Urothelium cell line (cell line): Measurements from ENCODE around the gene EEF2.
A peak's percentile ranks its signal among the peaks of the same experiment; 100 is the strongest.

ENCODE experiments used
- DNase-seq: peaks from one replicate; pipeline ENCODE4 v3.0.0; 2011; ENCODE audit warnings: low spot score, mixed read lengths
- FAIRE-seq: peaks from 2 replicates; lab custom pipeline; 2011; peaks lifted over from hg19 to GRCh38; lab: Jason Lieb, UNC

EEF2 gene

DNA sequence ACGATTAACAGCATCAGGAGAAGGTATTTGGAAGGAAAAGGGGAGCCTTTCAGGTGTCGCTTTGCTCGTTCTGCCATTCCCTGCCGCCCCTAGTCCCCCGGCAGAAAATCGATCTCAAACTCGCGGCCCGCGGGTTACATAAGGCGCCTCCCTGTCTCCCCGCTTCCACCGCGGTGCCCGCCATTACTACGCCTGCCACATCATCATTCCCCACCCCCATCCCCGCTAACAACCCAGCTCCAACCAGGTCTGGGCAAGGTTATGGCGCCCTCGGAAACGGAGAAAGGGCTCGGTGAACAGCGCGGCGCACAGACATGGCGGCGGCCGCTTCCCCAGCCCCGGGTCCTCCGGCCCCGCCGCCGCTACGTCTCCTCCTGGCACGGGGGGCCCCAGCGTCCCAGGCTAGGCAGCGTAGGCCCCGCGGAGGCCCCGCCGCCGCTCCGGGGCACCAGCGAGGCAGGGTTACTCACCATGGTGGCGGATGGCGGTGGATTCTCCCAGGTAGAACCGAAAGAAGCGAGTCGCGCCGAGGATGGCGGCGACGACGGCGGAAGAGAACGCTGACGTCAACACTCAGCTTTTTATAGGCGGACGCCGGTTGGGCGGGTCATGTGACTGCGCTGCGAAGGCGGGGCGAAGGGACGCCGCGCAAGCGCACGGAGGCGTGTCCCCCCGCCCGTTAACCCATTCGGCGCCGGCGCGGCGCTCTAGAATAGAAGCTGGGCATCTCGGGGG is at the start of gene EEF2:
Gene EEF2, minus strand, starts transcription at position 556 of the 735 bp plus-strand sequence. Its CDS starts 83 bp downstream, at position 473.
- FAIRE-seq (no peak), DNase-seq (peak; percentile 88)

DNA sequence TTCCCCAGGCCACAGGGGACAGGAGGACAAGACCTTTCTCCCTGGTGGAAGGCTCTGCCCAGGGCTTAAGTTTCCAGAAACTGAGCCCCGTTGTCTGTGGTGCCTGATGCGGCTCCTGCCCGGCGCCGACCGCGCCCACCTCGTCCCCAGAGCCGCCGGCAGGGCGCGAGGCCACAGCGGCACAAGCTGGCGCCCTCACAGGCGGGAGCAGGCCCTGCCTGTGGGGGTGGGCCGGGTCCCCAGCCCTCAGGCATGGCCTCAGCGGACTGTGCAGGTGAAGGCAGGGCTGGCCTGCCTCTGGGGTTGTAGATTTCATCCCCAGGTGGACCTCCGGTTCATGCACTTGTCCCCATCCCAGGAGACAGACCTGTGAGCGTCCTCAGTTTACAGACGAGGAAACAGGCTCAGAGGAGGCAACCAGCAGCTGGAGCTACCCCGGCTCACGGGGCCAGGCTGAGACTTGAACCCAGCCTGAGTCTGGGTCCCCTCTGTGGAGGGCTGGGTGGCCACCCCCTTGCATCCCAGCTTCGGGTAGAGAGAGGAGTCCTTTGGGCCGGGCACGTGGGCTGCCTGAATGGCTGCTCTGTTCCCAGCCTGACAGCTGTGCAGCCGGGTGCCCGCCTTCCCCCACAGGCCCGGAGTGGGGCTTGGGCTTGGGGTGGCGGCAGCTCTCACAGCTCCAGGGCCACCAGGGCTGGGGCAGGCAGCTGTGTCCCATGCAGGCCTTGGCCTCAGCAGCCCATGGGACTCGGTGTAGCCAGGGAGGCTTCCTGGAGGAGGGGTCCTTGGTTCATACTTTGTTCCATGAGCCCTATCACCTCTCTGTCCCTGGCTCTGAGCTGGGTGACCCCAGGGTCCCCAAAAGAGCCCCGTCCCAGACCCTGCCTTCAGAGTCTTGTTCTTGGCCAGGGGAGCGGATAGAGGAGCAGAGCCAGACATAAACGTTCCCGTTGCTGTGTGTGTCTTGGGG is 49.1 kb upstream of the EEF2 start:
- FAIRE-seq (no peak), DNase-seq (no peak)

DNA sequence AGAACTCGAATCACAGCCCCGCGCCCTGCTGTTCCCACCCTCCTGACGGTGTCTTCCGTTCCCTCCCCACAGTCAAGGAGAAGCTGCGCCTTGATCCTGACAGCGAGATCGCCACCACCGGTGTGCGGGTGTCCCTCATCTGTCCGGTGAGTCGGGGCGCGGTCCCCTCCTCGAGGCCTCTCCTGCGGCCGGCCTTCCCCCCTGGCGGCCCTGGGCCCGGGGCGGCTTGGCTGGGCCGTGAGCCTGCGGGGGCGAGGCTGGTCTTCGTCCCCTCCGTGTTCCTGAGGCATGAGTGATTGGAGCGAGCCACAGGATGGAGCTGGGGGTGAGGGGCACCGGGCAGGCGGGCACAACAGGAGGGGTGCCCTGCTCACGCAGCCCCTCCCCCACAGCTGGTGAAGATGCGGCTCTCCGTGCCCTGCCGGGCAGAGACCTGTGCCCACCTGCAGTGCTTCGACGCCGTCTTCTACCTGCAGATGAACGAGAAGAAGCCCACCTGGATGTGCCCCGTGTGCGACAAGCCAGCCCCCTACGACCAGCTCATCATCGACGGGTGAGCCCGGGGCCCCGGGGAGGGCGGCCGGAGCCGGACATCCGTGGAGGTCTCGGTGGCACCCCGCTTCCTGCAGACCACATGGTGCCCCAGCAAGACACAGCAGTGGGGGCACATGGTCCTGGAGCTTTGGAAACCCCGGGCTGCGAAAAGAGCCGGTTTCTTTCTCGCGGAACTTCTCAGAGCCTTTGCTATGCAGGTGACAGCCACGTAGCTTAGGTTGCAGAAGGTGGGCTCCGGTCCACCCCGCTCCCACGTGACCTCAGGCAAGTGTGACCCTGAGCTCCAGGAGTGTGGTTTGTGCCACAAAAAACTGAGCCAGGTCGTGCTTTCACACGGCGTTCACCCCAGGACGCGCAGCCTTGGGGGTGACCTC is 48.0 kb upstream of the EEF2 start:
- DNase-seq (no peak), FAIRE-seq (no peak)

DNA sequence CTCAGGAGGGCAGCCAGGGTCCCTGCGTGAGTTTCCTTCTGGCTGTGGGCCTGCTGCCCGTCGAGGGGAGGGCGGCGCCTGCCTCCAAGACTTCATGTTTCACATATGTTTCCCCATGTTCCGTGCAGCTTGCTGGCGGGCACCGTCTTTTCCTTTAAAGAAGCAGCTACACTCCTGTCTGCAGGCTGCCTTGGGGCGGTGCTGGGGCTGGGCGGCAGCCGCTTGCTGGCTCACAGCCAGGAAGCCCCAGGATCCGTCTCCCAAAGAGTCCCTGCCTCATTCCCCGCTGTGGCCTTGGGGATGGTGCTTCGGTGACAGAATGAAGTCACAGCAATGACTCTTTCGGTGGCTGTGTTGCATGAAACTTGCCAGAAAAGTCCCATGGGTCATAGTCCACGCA is 47.2 kb upstream of the EEF2 start:
- FAIRE-seq (no peak), DNase-seq (no peak)

DNA sequence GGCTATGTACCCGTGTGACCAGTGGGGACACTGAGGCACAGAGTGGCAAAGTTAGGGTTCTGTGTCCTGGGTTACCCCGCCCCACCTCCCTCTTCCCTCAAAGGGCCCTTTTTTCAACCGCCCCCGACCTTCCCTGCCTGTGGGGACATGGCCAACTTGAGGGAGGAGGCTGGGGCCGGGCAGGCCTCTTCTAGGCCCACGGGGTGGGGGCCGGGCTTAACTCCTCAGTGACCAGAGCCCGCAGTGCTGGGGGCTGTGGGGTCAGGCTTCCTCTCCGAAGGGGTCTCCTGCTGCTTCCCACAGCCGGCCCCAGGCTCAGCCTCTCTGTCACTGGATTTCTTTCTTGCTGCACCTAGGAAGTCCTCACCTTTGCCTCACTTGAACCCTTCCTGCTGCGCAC is 46.2 kb upstream of the EEF2 start:
- DNase-seq (no peak), FAIRE-seq (no peak)

DNA sequence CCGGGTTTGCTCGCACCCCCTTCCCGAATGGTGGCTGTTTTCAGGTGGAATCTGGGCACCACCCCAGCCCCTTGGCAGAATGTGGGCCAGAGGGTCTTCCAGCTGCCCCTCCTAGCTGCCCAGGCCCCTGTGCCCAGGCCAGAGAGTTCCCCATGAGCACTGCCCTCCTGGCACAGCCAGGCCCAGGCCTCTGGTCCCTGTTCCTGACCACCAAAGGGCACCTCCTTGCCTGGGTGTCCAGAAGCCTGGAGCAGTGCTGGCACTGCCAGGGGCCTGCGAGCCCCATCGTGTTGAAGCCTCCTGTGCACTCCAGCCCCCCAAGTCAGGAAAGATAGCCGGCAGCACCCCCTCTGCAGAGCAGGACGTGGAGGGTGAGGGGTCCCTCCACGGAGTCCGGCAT is 45.7 kb upstream of the EEF2 start:
- no peak for DNase-seq
- no peak for FAIRE-seq

DNA sequence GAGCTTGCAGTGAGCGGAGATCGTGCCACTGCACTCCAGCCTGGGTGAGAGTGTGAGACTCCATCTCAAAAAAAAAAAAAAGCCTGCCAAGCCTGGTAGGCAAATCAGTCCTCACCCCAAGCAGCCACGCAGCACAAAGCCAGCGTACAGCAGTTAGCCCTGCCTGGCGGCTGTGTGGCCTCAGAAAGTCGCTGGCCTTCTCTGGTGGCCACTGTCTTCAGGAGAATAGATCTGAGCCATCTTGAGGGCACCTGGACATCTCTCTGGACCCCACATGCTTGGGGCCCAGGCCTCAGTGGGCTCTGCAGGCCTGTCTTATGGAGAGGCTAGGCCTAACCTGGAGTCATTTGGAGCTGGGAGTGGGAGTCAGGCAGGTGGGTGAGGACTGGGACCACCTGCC is 45.3 kb upstream of the EEF2 start:
- no peak for DNase-seq
- FAIRE-seq: no peak

DNA sequence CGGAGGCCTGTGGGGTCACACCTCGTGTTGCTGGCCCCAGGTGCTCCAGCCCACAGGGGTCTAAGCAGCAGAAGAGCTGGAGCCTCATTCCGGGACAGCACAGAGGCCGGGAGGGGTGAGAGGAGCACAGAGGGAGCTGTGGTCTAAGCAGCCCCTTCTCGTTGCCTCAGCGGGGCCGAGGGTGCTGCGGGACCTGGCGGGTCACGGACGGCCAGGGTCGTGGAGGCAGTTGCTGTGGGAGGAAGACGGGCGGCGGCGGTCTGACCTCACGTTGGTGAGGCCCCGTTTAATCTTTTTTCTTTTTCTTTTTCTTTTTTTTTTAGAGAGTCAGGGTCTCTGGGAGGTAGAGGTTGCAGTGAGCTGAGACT is 44.0 kb upstream of the EEF2 start:
- FAIRE-seq (no peak), DNase-seq (no peak)

DNA sequence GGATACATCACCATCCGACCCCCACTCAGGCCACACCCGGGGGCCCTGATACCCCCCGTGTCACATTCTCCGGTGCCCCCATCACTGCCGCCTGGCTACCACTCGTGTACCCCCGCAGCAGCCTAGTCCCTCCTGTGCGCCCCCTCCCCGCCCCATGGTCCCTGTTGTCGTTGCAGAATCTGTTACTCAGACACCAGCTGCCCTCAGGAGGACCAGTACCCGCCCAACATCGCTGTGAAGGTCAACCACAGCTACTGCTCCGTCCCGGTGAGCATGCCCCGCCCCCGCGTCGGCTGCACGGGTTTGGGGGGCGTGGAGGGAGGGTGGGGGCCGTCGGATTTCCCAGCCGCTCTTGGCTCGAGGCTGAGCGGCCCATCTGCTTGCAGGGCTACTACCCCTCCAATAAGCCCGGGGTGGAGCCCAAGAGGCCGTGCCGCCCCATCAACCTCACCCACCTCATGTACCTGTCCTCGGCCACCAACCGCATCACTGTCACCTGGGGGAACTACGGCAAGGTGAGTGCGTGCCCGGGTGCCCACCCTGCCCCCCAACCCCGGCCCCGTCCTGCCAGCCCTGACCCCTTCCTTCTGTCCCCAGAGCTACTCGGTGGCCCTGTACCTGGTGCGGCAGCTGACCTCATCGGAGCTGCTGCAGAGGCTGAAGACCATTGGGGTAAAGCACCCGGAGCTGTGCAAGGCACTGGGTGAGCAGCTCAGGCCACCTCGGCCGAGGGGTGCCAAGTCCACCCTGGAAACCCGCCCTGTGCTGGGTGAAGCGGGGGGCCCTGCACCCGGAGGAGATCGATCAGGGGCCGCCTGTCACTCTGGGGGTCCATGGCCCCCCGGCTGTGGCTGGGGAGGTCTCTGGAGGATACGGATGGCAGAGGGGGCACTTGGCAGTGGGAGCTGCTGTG is 43.3 kb upstream of the EEF2 start:
- FAIRE-seq: no peak
- DNase-seq: no peak

DNA sequence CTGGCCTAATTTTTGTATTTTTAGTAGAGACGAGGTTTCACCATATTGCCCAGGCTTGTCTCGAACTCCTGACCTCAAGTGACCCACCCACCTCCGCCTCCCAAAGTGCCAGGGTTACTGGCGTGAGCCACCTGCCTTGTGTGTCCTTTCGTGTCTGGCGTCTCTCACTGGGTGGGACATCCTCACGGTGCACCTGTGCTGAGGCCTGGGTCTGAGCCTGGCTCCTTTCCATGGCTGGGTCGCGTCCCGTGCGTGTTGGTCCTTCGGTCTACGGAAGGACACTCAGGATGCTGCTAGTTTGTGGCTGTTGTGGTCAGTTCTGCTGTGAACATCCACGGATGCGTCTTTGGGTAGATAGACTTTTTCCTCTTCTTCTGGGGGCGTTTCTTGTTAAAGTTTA is 41.9 kb upstream of the EEF2 start:
- DNase-seq: no peak
- no peak for FAIRE-seq

DNA sequence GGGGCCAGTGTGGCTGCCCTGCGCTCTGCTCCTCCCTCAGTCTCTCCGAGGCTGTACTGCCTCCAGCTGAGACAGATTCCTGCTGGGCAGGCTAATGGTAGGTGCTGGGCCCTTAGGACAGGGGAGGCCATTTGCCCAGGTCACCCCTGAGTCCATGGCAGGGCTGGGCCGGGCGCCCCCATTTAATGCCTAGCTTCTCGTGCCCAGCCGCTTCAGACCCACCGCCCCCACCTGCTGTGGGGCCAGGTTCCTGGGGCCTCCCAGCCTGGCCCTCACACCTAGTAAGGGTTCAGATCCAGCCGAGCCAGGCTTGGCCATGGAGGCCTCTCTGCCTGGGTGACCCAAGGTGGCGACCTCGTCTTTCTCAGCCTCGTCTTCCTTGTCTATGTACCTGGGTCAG is 40.1 kb upstream of the EEF2 start:
- DNase-seq (no peak), FAIRE-seq (no peak)

DNA sequence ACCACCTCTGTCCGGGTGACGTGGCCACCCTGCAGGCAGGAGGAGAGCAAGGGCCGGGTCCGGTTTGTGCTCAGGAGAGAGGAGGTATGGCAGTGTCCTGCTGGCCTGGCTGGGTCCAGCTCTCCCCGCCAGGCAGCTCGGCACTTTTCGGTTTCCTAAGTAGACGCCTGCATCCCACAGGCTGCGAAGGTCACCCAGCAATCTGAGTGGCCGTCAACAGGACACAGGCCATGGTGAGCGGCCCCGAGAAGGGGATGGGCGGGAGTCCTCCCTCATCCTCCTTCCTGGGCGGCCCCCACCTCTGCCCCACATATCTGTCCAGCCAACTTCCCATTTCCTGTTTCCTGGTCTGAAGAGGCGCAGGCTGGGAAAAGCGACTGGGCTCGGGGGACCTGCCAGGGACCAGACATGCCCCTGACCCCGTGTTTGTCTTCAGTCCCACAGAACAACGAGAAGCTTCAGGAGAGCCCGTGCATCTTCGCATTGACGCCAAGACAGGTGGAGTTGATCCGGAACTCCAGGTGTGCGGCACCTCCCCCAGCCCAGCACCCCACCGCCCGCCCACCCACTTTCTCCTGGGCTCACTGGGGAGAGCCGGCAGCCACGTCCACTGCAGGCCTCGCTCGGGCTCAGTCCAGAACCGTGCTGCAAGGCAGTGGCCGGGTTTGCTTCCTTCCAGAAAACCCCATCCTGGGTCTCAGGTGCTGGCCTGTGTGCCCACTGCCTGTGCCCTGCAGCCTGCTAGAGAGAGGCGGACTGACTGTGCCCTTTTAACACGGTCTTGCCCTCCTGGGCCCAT is 38.5 kb upstream of the EEF2 start:
- no peak for FAIRE-seq
- no peak for DNase-seq

DNA sequence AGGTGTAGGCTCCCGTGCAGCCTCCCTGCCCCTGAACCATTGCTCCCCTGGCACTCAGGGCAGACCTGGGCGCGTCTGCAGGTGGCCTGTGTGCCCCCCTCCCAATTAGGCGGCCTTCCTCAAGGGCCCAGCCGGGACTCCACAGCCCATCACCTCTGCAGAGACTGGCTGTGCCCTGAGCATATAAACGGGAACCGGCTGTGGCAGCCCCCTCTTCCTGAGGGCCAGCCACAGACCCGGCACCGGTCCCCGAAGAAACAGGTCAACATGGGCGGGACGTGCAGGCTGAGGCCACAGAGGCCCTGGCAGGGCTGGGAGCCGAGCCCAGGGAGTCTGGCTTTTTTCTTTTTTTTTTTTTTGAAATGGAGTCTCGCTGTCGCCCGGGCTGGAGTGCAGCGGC is 34.3 kb upstream of the EEF2 start:
- FAIRE-seq: no peak
- no peak for DNase-seq

DNA sequence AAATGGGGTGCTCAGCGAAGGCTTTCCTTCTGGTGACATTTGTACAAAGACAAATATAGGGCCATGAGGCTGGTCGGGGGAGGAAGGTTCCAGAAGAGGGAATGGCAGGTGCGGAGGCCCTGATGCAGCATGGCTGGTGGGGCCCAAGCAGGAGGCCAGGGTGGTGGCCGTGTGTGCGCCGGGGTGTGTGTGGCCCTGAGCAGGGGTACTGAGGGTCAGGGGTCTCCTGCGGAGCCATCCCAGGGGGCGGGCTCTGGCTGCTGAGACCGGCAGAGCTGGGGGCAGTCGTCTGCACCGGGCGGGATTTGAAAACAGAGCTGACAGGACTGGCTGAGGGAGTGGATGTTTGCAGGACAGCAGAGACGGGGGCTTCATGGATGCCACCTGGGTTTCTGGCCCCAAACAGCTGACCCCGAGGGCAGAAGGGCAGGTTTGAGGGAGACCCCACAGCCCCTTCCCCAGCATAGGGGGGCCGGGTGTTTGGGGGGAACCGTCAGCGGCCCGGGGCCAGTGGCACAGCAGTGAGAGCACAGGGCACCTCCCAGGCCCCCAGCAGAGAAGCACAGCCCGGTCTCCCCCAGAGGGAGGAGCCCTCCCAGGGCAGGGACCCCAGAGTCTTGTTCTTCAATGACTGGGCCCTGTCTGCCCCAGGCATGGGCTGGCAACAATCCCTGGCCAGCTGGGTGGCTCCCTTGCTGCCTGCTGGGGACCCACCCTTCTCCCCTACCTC is 33.7 kb upstream of the EEF2 start:
- no peak for DNase-seq
- FAIRE-seq: no peak

DNA sequence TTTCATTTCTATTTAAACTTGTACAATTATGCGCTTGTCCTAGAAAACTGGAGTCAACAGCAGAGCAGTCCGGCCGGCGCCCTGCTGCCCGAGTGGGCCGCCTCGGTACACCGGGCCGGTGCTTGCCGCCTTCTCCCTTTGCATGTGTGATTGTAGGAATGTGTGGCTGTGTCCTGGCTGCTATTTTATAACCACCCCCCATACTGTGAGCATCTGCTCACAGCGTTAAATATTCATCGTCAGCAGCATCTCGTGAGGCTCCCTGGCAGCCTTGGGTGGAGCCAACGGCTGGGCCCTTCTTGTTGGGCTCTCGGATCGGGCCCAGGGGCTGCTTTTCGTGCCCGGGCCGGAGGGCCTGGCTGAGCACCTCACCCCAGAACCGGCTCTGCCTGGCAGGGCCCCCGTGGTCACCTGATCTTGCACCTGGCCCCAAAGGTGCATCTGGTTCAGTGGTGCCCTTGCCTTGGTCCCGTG is 32.9 kb upstream of the EEF2 start:
- no peak for FAIRE-seq
- DNase-seq: no peak

DNA sequence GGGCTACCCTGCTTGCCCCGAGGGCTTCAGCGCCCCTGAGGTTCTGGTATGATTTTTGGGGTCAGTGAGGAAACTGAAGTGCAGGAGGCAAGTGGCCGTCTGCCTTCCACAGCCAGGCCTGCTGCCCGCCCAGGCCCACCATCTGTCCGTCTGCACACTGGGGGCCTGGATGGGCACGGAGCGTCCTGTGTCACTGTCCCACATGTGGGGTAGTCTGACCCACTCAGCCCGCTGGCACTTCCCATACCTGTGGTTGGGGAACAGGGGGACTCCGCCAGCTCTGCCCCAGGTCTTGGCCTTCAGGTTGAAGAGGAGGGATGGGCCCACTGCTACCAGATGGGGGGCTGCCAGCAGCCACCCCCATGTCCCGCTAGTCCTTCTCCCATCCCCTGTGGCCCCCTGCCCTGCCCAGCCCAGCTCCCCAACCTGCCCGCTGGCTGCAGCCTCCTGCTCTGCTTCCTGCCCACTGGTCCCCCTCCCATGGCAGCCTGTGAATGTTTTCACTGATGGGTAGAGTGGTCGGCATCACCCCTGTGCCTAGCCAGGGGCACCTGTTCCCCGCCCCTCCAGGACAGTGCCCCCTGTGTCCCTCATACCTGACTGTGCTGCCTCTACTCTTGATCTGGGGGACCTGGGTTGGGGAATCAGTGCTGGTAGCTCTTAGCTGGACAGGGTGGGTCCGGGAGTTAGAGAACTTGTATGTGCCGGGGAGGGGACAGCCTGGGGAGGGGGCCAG is 31.8 kb upstream of the EEF2 start:
- DNase-seq (no peak), FAIRE-seq (no peak)

DNA sequence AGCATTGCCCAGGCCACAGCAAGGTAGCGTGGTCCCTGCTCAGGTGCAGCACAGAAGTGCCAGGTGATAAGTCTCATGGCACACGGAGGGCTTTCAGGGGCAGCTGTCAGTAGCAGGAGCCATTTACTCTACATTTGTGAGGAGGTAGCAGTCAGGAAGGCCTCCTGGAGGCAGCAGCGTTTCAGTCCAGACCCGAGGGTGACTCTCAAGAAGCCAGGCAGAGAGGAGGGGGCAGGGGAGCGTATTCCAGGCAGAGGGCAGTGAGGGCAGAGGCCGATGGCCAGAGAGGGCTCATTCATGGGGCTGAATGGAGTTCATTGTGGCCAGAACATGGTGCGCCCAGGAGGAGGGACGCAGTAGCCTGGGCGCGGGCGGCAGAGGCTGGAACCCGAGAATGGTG is 31.2 kb upstream of the EEF2 start:
- DNase-seq: no peak
- no peak for FAIRE-seq
